NCI-H1417 treated with DMSO at 0.1 percent for 48 hours (cell line): ENCODE results near the gene FXYD6.
A peak's percentile ranks its signal among the peaks of the same experiment; 100 is the strongest.

Experiments
- DNase-seq: peaks from one replicate; lab custom pipeline; 2025; lab: John Stamatoyannopoulos, UW

Gene FXYD6

DNA sequence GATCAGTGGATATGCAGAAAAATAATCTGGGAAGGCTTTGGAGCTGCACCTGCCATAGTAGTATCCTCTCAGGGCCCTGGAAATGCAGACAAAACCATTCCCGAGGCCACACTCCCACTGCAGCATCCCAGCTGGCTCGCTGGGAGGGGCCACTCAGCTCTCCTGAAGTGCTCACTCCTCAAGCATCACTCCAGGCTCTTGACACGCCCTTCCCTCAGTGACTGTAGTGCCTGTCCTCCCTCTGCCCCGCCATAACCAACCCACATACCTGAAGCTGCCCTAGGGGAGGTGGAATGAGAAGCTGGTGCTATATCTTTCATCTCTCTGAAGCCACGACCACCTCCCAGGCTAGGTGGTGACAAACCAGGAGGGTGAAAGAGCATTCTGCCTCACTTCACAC lies 84.2 kb downstream of the FXYD6 start:
- DNase-seq = peak; percentile 20

- DNase-seq = no peak
Observed at GRCh38 chr11:117790279-117790678, 86.2 kb downstream of the FXYD6 start.

DNA sequence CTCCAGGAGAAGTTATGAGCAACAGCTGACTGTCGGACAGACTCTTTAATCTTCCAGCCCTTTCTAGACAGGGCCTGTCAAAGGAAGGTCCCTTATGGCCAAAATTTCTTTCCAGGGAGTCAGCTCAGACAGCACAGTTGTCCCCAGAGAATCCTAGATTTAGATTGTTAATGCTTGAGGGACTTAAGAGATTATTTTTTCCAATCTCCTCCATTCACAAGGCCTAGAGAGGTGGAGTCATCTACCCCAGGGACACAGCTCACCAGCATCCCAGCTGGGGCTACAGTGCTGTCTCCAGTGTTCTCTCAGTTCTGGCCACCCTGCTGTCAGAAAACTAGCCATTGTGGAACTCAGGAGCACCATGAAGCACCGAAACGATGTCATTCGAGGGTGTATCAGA lies 87.2 kb downstream of the FXYD6 start:
- DNase-seq = no peak
